Upper lobe of left lung (tissue), 4 donors: ENCODE measurements around the gene GMDS.

Experiments used
- CTCF ChIP-seq, 6 experiments: fragments of 450-650 bp in 4 of 6; fragments of 200-600 bp in 2 of 6; sonication (generic) in 2 of 6; IDR thresholded peaks; one replicate each; pipeline ENCODE4 v1.5.1; 2016 to 2019; ENCODE audit warnings: antibody characterized with exemption in 6 of 6
- EP300 ChIP-seq, 4 donors: sonication (generic); formaldehyde crosslinking; IDR thresholded peaks; one replicate each; pipeline ENCODE4 v1.5.1; 2017; ENCODE audit warnings: antibody characterized with exemption in 4 of 4, control low read depth in 2 of 4

DNA sequence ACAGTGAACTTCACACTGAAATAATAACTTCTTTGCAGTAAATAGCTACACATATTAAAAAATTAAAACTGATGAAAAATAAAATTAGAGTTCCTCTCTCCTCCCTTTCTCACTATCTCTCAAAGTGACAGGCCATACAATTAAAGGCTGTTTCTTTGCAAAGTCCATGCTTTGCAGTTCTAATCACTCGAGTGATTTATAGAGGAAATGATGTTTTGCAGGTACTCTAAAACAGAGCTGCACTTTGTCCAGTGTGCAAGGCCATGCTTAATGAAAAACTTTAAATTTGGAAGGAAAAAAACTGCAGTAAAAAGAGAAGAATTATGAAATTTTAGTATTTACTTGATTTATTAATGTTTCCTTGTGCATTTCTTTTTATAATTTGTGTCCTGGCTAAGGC is 112.5 kb downstream of the GMDS start:
- TF ChIP-seq EP300 (IDR thresholded peaks at IDR 0.05) = no peak
- no peak for TF ChIP-seq CTCF (IDR thresholded peaks at IDR 0.05)
